Heart left ventricle (tissue), 16 donors: ENCODE data around the gene RBM18. TPM values are rescaled to one million over a fixed set of nuclear protein-coding genes. Genes with fewer than 3 reads are reported as not detected.

ENCODE experiments used
- ATAC-seq, 4 donors: fragments of 200-7000 bp; cut with Tn5 transposase; one replicate each; pipeline ENCODE4 v1.9.1; 2020 to 2022; ENCODE audit warnings: moderate library complexity in 4 of 4, mild to moderate bottlenecking in 3 of 4, moderate number of reproducible peaks in 1 of 4
- DNase-seq, 5 donors: peaks; one replicate each; pipeline ENCODE4 v3.0.0-alpha.2; 2020
- H3K27ac ChIP-seq, 12 donors: fragments of 200-600 bp; sonication (generic) in 4 of 12; one replicate each; pipeline versions ENCODE4 v1.5.0 to v1.8.0; 2016 to 2022; ENCODE audit warnings: mild to moderate bottlenecking in 2 of 12
- H3K27me3 ChIP-seq, 9 donors: fragments of 200-600 bp; sonication (generic) in 2 of 9; one replicate each; pipeline versions ENCODE4 v1.5.1 to v1.8.0; 2016 to 2022; ENCODE audit warnings: mild to moderate bottlenecking in 3 of 9
- H3K36me3 ChIP-seq, 9 donors: fragments of 200-600 bp; sonication (generic) in 2 of 9; one replicate each; pipeline versions ENCODE4 v1.5.0 to v1.8.0; 2018 to 2022; ENCODE audit warnings: mild to moderate bottlenecking in 2 of 9
- H3K4me1 ChIP-seq, 12 donors: fragments of 200-600 bp; sonication (generic) in 4 of 12; one replicate each; pipeline versions ENCODE4 v1.5.0 to v1.8.0; 2016 to 2022; ENCODE audit warnings: mild to moderate bottlenecking in 3 of 12
- H3K4me3 ChIP-seq, 12 donors: fragments of 200-600 bp; sonication (generic) in 4 of 12; one replicate each; pipeline versions ENCODE4 v1.5.0 to v1.8.0; 2017 to 2022; ENCODE audit warnings: mild to moderate bottlenecking in 9 of 12, moderate library complexity in 4 of 12
- H3K9me3 ChIP-seq, 12 donors: fragments of 200-600 bp; sonication (generic) in 4 of 12; one replicate each; pipeline versions ENCODE4 v1.5.0 to v1.8.0; 2016 to 2022; ENCODE audit warnings: mild to moderate bottlenecking in 1 of 12
- CTCF ChIP-seq, 12 donors: fragments of 200-600 bp; sonication (generic) in 4 of 12; IDR thresholded peaks; one replicate each; pipeline versions ENCODE4 v1.5.0 to v1.8.0; 2018 to 2022; ENCODE audit warnings: antibody characterized with exemption in 12 of 12, mild to moderate bottlenecking in 5 of 12
- POLR2A ChIP-seq, 2 donors: fragments of 450-650 bp; IDR thresholded peaks; one replicate each; pipeline ENCODE4 v1.6.1; 2017; ENCODE audit warnings: antibody characterized with exemption in 2 of 2, mild to moderate bottlenecking in 2 of 2, moderate library complexity in 2 of 2
- WGBS, 4 donors: extraction: QIAGEN DNeasy Blood & Tissue Kit in 2 of 4; methylation state at CpG; one replicate each; pipeline versions ENCODE4 v1.1.5 to v1.1.7; 2013 to 2018; 5-methylcytosine and 5-hydroxymethylcytosine counted together
- intact Hi-C, 10 donors: fragments of 100-400 bp; cut with DNase I; formaldehyde crosslinking; loops; one replicate each; pipeline versions ENCODE4 v1.11.1 to v1.14.2; 2022
- polyA plus RNA-seq, 2 donors: library from polyadenylated mRNA; stranded (reverse); fragments of 200-250 nt; gene quantifications; one replicate each; pipeline ENCODE4 v1.2.3, GENCODE V29; 2013
- total RNA-seq, 9 donors: library from RNA; depleted of rRNA in 2 of 9; stranded (reverse); fragments of >200 nt in 2 of 9; fragmentation: NEBNext Ultra II Directional in 3 of 9; extraction: Animal tissue kit (Norgen Biotek cat#: 25700) in 3 of 9; gene quantifications; one replicate each; pipeline versions ENCODE4 v1.1.0 to v1.2.4, GENCODE V29; 2016 to 2023
- donor health status: ischemic (EF 13 %, LVEDD 7.1; RV severe dilation, severe dysfunction).
- donor health status: healthy with polysubstance abuse.
- donor health status: DM: no; HTN: yes; CAD: no.
- donor health status: DM: no; HTN: no; CAD: no.
- donor health status: ischemic (EF 25% LVEDD 6.9; RV normal size, moderate dysfunction).
- donor health status: ischemic (EF 25% LVEDD 5.7; RV mildly dilated, moderate dysfunction).
- donor health status: healthy.
- donor health status: DM: yes; HTN: yes; CAD: no.
- donor health status: ischemic (EF 35%, LVEDD 5.7; RV mildly dilated, moderate dysfunction).
- donor health status: nonischemic (EF 11% LVEDD 7.7; RV severe dilation, severe dysfunction).
- donor health status: DM: yes; HTN: yes; CAD: no.
- donor health status: PGD.
- donor health status: ischemic (EF 29% LVEDD 5.4; RV normal size, mild dysfunction).
- donor health status: nonischemic (EF 23%, LVEDD 6.1; RV moderate dilation, normal function).

Gene RBM18
- total and polyA plus RNA-seq, 11 donors, result 7.9 to 49.0 (median 36.1) TPM

GRCh38 chr9:122225312-122226141 lies 39.1 kb downstream of the RBM18 start:
- H3K9me3 ChIP-seq, result no peaks in the 10 kb centered on the region

GRCh38 chr9:122223435-122223834 lies 41.2 kb downstream of the RBM18 start:
- Histone ChIP-seq H3K4me3 (no peak overlapping the region), H3K27ac (no peak overlapping the region), H3K4me1 (peaks cover 3 to 68% (median 40%) of the 10 kb centered on the region in 12 donors), H3K36me3 (no peaks in the 10 kb centered on the region), H3K9me3 (no peaks in the 10 kb centered on the region), H3K27me3 (peaks cover 42 to 100% (median 92%) of the 10 kb centered on the region in 9 donors)
- no peak for DNase-seq
- intact Hi-C loops, result loop anchor here in 2 of 10 donors (5.0 to 10.0 kb wide), 2 partner anchors 96 to 99 kb away; no protein-coding TSS in a partner anchor
- no peak for ATAC-seq
- TF ChIP-seq CTCF (IDR thresholded peaks at IDR 0.05) (no peak), POLR2A (IDR thresholded peaks at IDR 0.05) (no peak)
- WGBS, 4 donors, result 67 to 81% (median 80%) methylated on average over 4 to 5 of the region's 5 CpGs

More at GRCh38 chr9:122225312-122226141, 39.1 kb downstream of the RBM18 start:
- 43 to 72% (median 55%) methylated on average over 50 to 51 of the region's 51 CpGs for WGBS, 4 donors
- peaks cover 0 to 55% (median 24%) of the 10 kb centered on the region in 12 donors for H3K4me1 ChIP-seq
- no peak overlapping the region for H3K27ac ChIP-seq
- H3K27me3 ChIP-seq, result peaks cover 32 to 98% (median 89%) of the 10 kb centered on the region in 9 donors
- intact Hi-C loops, result loop anchor here in 1 of 10 donors (5.0 to 10.0 kb wide), 2 partner anchors 101 to 122 kb away; no protein-coding TSS in a partner anchor
- peak overlapping the region in 10 of 12 donors; percentile 6 to 61 (median 19) for H3K4me3 ChIP-seq
- H3K36me3 ChIP-seq, result no peaks in the 10 kb centered on the region
- TF ChIP-seq POLR2A (IDR thresholded peaks at IDR 0.05), result no peak
- TF ChIP-seq CTCF (IDR thresholded peaks at IDR 0.05), result no peak
- no peak for DNase-seq
- ATAC-seq, result no peak

- Histone ChIP-seq H3K27ac (no peak overlapping the region), H3K36me3 (no peaks in the 10 kb centered on the region), H3K4me3 (no peak overlapping the region), H3K4me1 (peaks cover 3 to 64% (median 36%) of the 10 kb centered on the region in 12 donors), H3K9me3 (no peaks in the 10 kb centered on the region), H3K27me3 (peaks cover 45 to 100% (median 91%) of the 10 kb centered on the region in 9 donors)
- 22 to 31% (median 28%) methylated on average over 5 of the region's 5 CpGs for WGBS, 4 donors
- DNase-seq, result no peak
- intact Hi-C loops, result loop anchor here in 2 of 10 donors (5.0 to 10.0 kb wide), 2 partner anchors 95 to 98 kb away; no protein-coding TSS in a partner anchor
- peak in 1 of 4 donors; percentile 23 for ATAC-seq
- TF ChIP-seq CTCF (IDR thresholded peaks at IDR 0.05) (no peak), POLR2A (IDR thresholded peaks at IDR 0.05) (no peak)
These were observed 41.8 kb downstream of the RBM18 start for GRCh38 chr9:122222791-122223190.

- 15 to 34% (median 32%) methylated on average over 11 to 27 of the region's 27 CpGs for WGBS, 4 donors
- Histone ChIP-seq H3K4me3 (no peak overlapping the region), H3K9me3 (no peaks in the 10 kb centered on the region), H3K4me1 (peaks cover 0 to 57% (median 26%) of the 10 kb centered on the region in 12 donors), H3K27me3 (peaks cover 40 to 100% (median 90%) of the 10 kb centered on the region in 9 donors), H3K36me3 (no peaks in the 10 kb centered on the region), H3K27ac (no peak overlapping the region)
- ATAC-seq (no peak), DNase-seq (no peak)
- TF ChIP-seq CTCF (IDR thresholded peaks at IDR 0.05) (no peak), POLR2A (IDR thresholded peaks at IDR 0.05) (no peak)
- intact Hi-C loops, result loop anchor here in 2 of 10 donors (5.0 to 10.0 kb wide), 2 partner anchors 94 to 96 kb away; no protein-coding TSS in a partner anchor
These were observed 43.3 kb downstream of the RBM18 start for GRCh38 chr9:122221183-122221811.
